IPS DF 6.9 (cell line): ENCODE results near the gene VNN1.

ENCODE experiments used
- DNase-seq: peaks from one replicate; pipeline ENCODE4 v3.0.0-alpha.2; 2013; ENCODE audit warnings: low read depth, low spot score
- H3K27ac ChIP-seq: one replicate; pipeline ENCODE4 v1.5.1; 2013; ENCODE audit warnings: low read length, control low read depth
- H3K27me3 ChIP-seq: 2 replicates; pipeline ENCODE4 v1.6.1; 2013; ENCODE audit warnings: mild to moderate bottlenecking, low read length; ENCODE audit not compliant: control insufficient read depth, insufficient read depth
- H3K36me3 ChIP-seq: 2 replicates; pipeline ENCODE4 v1.6.1; 2013; ENCODE audit warnings: low read length; ENCODE audit not compliant: control insufficient read depth, insufficient read depth
- H3K4me1 ChIP-seq: 2 replicates; pipeline ENCODE4 v1.6.1; 2013; ENCODE audit warnings: low read length; ENCODE audit not compliant: control insufficient read depth, insufficient read depth
- H3K4me3 ChIP-seq: 2 replicates; pipeline ENCODE4 v1.5.1; 2013; ENCODE audit warnings: mild to moderate bottlenecking, low read length
- H3K9me3 ChIP-seq: 2 replicates; pipeline ENCODE4 v1.6.1; 2013; ENCODE audit warnings: low read length, inconsistent platforms; ENCODE audit not compliant: control insufficient read depth, insufficient read depth
- WGBS: extraction: QIAGEN DNeasy Blood & Tissue Kit; methylation state at CpG from one replicate; pipeline ENCODE4 v1.1.7; 2013; ENCODE audit warnings: mixed read lengths, missing lambda C conversion rate; ENCODE audit not compliant: insufficient read length, insufficient coverage; 5-methylcytosine and 5-hydroxymethylcytosine counted together

VNN1 gene

GRCh38 chr6:132713352-132714134, at the start of gene VNN1:
TSS of gene VNN1 (minus strand) at chr6:132714055. CDS start at chr6:132714035, 20 bp downstream.
- H3K27me3 ChIP-seq, result no peaks in the 10 kb centered on the region
- H3K27ac ChIP-seq, result no peak within 1 kb of the TSS
- no peaks in the 10 kb centered on the region for H3K9me3 ChIP-seq
- H3K4me1 ChIP-seq, result no peaks in the 10 kb centered on the region
- H3K36me3 ChIP-seq, result no peaks in the 10 kb centered on the region
- WGBS, result no CpG with 5 or more reads among the region's 8 CpGs
- H3K4me3 ChIP-seq, result no peak within 1 kb of the TSS
- no peak for DNase-seq

GRCh38 chr6:132763269-132763668, 49.4 kb upstream of the VNN1 start:
- Histone ChIP-seq H3K4me1 (no peaks in the 10 kb centered on the region), H3K27ac (no peak overlapping the region), H3K9me3 (no peaks in the 10 kb centered on the region), H3K27me3 (no peaks in the 10 kb centered on the region), H3K4me3 (no peak overlapping the region), H3K36me3 (no peaks in the 10 kb centered on the region)
- DNase-seq, result no peak
- no CpG with 5 or more reads among the region's 2 CpGs for WGBS

DNA sequence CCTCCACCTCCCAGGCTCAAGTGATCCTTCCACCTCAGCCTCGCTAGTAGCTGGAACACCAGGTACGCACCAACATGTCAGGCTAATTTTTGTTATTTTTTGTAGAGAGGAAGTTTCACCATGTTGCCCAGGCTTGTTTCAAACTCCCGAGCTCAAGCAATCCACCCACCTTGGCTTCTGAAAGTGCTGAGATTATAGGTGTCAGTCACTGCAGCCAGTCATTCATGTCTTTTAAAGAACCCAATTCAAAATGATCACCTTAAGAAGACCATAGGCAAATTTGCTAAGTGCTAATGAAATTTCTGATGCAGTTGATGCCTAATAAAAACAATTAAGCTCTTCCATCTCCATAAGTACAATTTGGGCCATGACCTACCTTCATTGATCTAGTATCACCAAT, 46.4 kb upstream of the VNN1 start:
- Histone ChIP-seq H3K27ac (no peak overlapping the region), H3K4me1 (no peaks in the 10 kb centered on the region)
- WGBS, result no CpG with 5 or more reads among the region's 3 CpGs

GRCh38 chr6:132758689-132759088, 44.8 kb upstream of the VNN1 start:
- Histone ChIP-seq H3K27me3 (no peaks in the 10 kb centered on the region), H3K4me3 (no peak overlapping the region), H3K4me1 (no peaks in the 10 kb centered on the region), H3K36me3 (no peaks in the 10 kb centered on the region), H3K27ac (no peak overlapping the region), H3K9me3 (no peaks in the 10 kb centered on the region)
- no CpG with 5 or more reads among the region's 2 CpGs for WGBS
- DNase-seq, result no peak

More for the DNA sequence above, 46.4 kb upstream of the VNN1 start:
- H3K9me3 ChIP-seq, result no peaks in the 10 kb centered on the region
- no peaks in the 10 kb centered on the region for H3K36me3 ChIP-seq
- H3K4me3 ChIP-seq, result no peak overlapping the region
- no peak for DNase-seq
- H3K27me3 ChIP-seq, result no peaks in the 10 kb centered on the region

- DNase-seq, result no peak
- WGBS, result no CpG with 5 or more reads among the region's 1 CpG
- H3K36me3 ChIP-seq, result no peaks in the 10 kb centered on the region
- no peak overlapping the region for H3K27ac ChIP-seq
- H3K4me3 ChIP-seq, result no peak overlapping the region
- H3K4me1 ChIP-seq, result no peaks in the 10 kb centered on the region
- H3K9me3 ChIP-seq, result no peaks in the 10 kb centered on the region
- no peaks in the 10 kb centered on the region for H3K27me3 ChIP-seq
These were observed 38.4 kb upstream of the VNN1 start for GRCh38 chr6:132752255-132752654.

- DNase-seq, result no peak
- H3K27ac ChIP-seq, result no peak overlapping the region
- no peaks in the 10 kb centered on the region for H3K36me3 ChIP-seq
- H3K4me3 ChIP-seq, result no peak overlapping the region
- H3K9me3 ChIP-seq, result no peaks in the 10 kb centered on the region
- H3K27me3 ChIP-seq, result no peaks in the 10 kb centered on the region
- WGBS, result no CpG with 5 or more reads among the region's 1 CpG
- H3K4me1 ChIP-seq, result no peaks in the 10 kb centered on the region
These were observed 38.0 kb upstream of the VNN1 start for GRCh38 chr6:132751828-132752227.

GRCh38 chr6:132751306-132751705, 37.5 kb upstream of the VNN1 start:
- Histone ChIP-seq H3K27ac (no peak overlapping the region), H3K9me3 (no peaks in the 10 kb centered on the region), H3K36me3 (no peaks in the 10 kb centered on the region), H3K4me1 (no peaks in the 10 kb centered on the region), H3K27me3 (no peaks in the 10 kb centered on the region), H3K4me3 (no peak overlapping the region)
- no peak for DNase-seq
- no CpG with 5 or more reads among the region's 4 CpGs for WGBS

DNA sequence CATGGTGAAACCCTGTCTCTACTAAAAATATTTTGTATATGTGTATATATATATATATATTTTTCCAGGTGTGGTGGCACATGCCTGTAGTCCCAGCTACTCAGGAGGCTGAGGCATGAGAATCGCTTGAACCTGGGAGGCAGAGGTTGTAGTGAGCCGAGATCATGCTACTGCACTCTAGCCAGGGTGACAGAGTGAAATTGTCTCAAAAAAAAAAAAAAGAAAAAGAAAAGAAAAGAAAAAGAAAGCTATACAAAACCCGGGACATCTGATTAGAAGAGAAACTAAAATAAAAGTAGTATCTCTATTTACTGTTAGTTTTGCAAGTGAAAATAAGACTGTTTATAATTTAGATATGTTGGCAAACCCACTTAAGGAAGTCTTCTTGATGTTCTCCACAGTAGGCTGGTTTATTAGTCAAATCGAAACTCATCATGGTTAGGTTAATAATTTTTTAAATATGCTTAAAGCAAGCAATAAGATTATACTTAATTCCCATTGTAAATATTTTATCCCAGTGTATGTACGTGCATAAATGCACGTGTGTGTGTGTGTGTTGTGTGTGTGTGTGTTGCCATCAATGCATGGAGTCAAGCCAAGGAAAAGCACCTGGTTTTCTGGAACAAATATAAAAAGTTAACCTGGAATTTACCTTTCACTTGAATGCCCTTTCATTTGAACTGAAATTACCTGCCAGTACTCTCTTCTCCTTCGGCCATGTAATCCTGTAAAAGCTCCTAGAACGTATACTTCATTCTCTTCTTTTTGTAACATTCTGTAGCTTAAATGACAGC, 36.8 kb upstream of the VNN1 start:
- no peak for DNase-seq
- no peaks in the 10 kb centered on the region for H3K36me3 ChIP-seq
- no peaks in the 10 kb centered on the region for H3K27me3 ChIP-seq
- H3K27ac ChIP-seq, result no peak overlapping the region
- H3K4me1 ChIP-seq, result no peaks in the 10 kb centered on the region
- WGBS, result no CpG with 5 or more reads among the region's 8 CpGs
- H3K4me3 ChIP-seq, result no peak overlapping the region
- no peaks in the 10 kb centered on the region for H3K9me3 ChIP-seq

DNA sequence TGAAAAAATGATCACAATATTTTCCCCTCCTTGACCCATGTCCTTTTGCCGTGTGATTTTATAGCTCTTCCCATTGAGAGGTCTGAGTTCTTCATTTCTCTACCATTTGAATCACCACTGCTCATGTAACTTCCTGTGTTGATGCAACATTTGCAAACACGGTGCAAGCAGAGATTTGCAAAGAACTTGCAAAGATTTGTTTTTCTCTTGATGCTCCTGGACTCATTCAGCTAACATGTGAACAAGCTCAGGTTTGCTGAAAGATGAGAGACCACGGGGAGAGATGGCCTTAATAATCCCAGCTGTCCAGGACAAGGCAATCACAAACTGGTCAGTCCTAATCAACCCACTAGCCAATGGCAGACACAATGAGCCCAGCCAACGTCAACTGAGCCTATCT, 35.3 kb upstream of the VNN1 start:
- no peak for DNase-seq
- no peak overlapping the region for H3K27ac ChIP-seq
- H3K27me3 ChIP-seq, result no peaks in the 10 kb centered on the region
- no peaks in the 10 kb centered on the region for H3K4me1 ChIP-seq
- WGBS, result no CpG with 5 or more reads among the region's 4 CpGs
- no peaks in the 10 kb centered on the region for H3K9me3 ChIP-seq
- H3K4me3 ChIP-seq, result no peak overlapping the region
- H3K36me3 ChIP-seq, result no peaks in the 10 kb centered on the region

DNA sequence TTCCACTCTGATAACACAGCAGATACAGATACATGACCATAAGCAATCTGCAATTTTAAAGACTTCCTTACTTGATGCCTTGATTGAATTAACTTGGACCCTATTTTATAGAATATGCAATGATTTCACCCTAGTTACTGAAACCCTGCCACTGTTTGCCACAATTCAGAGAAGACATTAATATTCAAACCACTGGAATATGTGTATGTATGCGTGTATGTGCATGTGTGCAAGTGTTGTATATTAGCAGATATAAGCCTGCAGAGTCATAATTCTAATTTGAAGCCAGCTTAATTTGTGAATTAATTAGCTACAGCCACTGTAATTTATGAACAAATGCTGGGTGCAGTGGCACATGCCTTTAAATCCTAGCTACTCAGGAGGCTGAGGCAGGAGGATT, 34.6 kb upstream of the VNN1 start:
- no peak overlapping the region for H3K27ac ChIP-seq
- no peaks in the 10 kb centered on the region for H3K27me3 ChIP-seq
- no peaks in the 10 kb centered on the region for H3K36me3 ChIP-seq
- DNase-seq, result no peak
- H3K4me1 ChIP-seq, result no peaks in the 10 kb centered on the region
- H3K4me3 ChIP-seq, result no peak overlapping the region
- no peaks in the 10 kb centered on the region for H3K9me3 ChIP-seq
- no CpG with 5 or more reads among the region's 1 CpG for WGBS
